Measurements from ENCODE around the gene XCR1. TPM values are rescaled to one million over a fixed set of nuclear protein-coding genes. Genes with fewer than 3 reads are reported as not detected.

XCR1 gene
- total and polyA plus RNA-seq, 2 of the 8 experiments (the other 6 are each of a cell fraction or from before 2014, with no cell fraction given), result 0.53 TPM; not detected in 1

- TF ChIP-seq SIX5 (IDR thresholded peaks at IDR 0.05; ENCODE audit: low read depth, low read length), result no peak
- no peak for TF ChIP-seq EZH2 (IDR thresholded peaks at IDR 0.05; ENCODE audit: low read depth, low read length, severe bottlenecking)
- no peak for TF ChIP-seq CHD7 (IDR thresholded peaks at IDR 0.05; ENCODE audit: insufficient replicate concordance, low read length)
- TF ChIP-seq CBX8 (IDR thresholded peaks at IDR 0.05; ENCODE audit: borderline replicate concordance, low read depth, low read length), result no peak
- TF ChIP-seq RAD21 (IDR thresholded peaks at IDR 0.05 in 1 of 2, conservative IDR thresholded peaks at IDR 0.05 in 1 of 2; ENCODE audit: low read depth in 2 of 2, low read length in 2 of 2), result no peak
- TF ChIP-seq SIN3A (conservative IDR thresholded peaks at IDR 0.05 in 1 of 2, IDR thresholded peaks at IDR 0.05 in 1 of 2; ENCODE audit: low read depth in 1 of 2, low read length in 2 of 2), result no peak
Measured at GRCh38 chr3:45972534-45973402, 54.5 kb downstream of the XCR1 start (continued).

Measured in H1 (cell line).